SU-DHL-6 (cell line): ENCODE measurements around the gene SLC6A2.

Experiments used
- H2AFZ ChIP-seq: fragments of 200-600 bp; sonication (generic); 2 replicates; pipeline ENCODE4 v1.6.1; 2014; ENCODE audit warnings: low read depth, mild to moderate bottlenecking, moderate library complexity, mixed read lengths, antibody characterized with exemption, low read length; ENCODE audit not compliant: severe bottlenecking
- H3F3A ChIP-seq: fragments of 200-600 bp; shearing (Covaris generic); 2 replicates; pipeline ENCODE4 v1.6.0; 2016; ENCODE audit warnings: antibody characterized with exemption, mild to moderate bottlenecking; ENCODE audit not compliant: insufficient read depth
- H3K27ac ChIP-seq: fragments of 200-600 bp; sonication (generic); 2 replicates; pipeline ENCODE4 v1.5.1; 2016; ENCODE audit warnings: low read depth, mild to moderate bottlenecking, low read length, moderate library complexity, mixed read lengths
- H3K27me3 ChIP-seq: fragments of 200-600 bp; sonication (generic), shearing (Covaris generic); 2 replicates; pipeline ENCODE4 v1.6.0; 2014; ENCODE audit warnings: mild to moderate bottlenecking, low read length
- H3K36me3 ChIP-seq: fragments of 200-600 bp; sonication (generic); 2 replicates; pipeline ENCODE4 v1.6.1; 2014; ENCODE audit warnings: mild to moderate bottlenecking, low read length, mixed read lengths
- H3K4me2 ChIP-seq: fragments of 300-600, 200-600 bp; shearing (Covaris generic), sonication (generic); 2 replicates; pipeline ENCODE4 v1.6.0; 2014; ENCODE audit warnings: low read length, low read depth, mild to moderate bottlenecking; ENCODE audit not compliant: poor library complexity, severe bottlenecking
- H3K4me3 ChIP-seq: fragments of 200-600 bp; sonication (generic); 2 replicates; pipeline ENCODE4 v1.5.1; 2014; ENCODE audit warnings: antibody characterized with exemption, low read length, mild to moderate bottlenecking, mixed read lengths; ENCODE audit not compliant: insufficient read depth, poor library complexity, severe bottlenecking
- H3K79me2 ChIP-seq: fragments of 200-600 bp; sonication (generic); 2 replicates; pipeline ENCODE4 v1.6.1; 2014; ENCODE audit warnings: mild to moderate bottlenecking, low read length, moderate library complexity; ENCODE audit not compliant: insufficient read depth
- H3K9ac ChIP-seq: fragments of 200-600 bp; sonication (generic); 2 replicates; pipeline ENCODE4 v1.7.0; 2014; ENCODE audit warnings: mild to moderate bottlenecking, low read length
- H3K9me2 ChIP-seq: fragments of 200-600 bp; sonication (generic); replicated peaks from 2 replicates; pipeline ENCODE4 v1.6.1; 2014; ENCODE audit warnings: low read length; ENCODE audit not compliant: insufficient read depth
- H3K9me3 ChIP-seq: fragments of 200-600 bp; sonication (generic); 2 replicates; pipeline ENCODE4 v1.6.1; 2014; ENCODE audit warnings: low read length, mixed read lengths; ENCODE audit not compliant: insufficient read depth
- H4K20me1 ChIP-seq: fragments of 200-600 bp; sonication (generic); 2 replicates; pipeline ENCODE4 v1.6.1; 2014; ENCODE audit warnings: low read depth, mild to moderate bottlenecking, antibody characterized with exemption, low read length, moderate library complexity, mixed read lengths
- CTCF ChIP-seq: fragments of 200-600 bp; sonication (generic); IDR thresholded peaks from one replicate; pipeline ENCODE4 v1.5.1; 2017; ENCODE audit warnings: antibody characterized with exemption, mild to moderate bottlenecking, low read length, moderate library complexity; ENCODE audit not compliant: insufficient read depth, poor library complexity, severe bottlenecking
- EZH2phosphoT487 ChIP-seq: fragments of 200-600 bp; sonication (generic), shearing (Covaris generic); conservative IDR thresholded peaks from 2 replicates; pipeline ENCODE4 v1.6.1; 2018; ENCODE audit warnings: mild to moderate bottlenecking, antibody characterized with exemption, low read length, moderate library complexity, mixed read lengths

Gene SLC6A2

GRCh38 chr16:55685973-55686372 lies 30.2 kb downstream of the SLC6A2 start:
- no peaks in the 10 kb centered on the region for H3K36me3 ChIP-seq
- H4K20me1 ChIP-seq, result no peaks in the 10 kb centered on the region
- no peaks in the 10 kb centered on the region for H3K27me3 ChIP-seq
- no peaks in the 10 kb centered on the region for H3K79me2 ChIP-seq
- H2AFZ ChIP-seq, result no peak overlapping the region
- no peak overlapping the region for H3K4me3 ChIP-seq
- H3K9me2 ChIP-seq, result no peaks in the 10 kb centered on the region
- no peaks in the 10 kb centered on the region for H3F3A ChIP-seq
- no peak overlapping the region for H3K27ac ChIP-seq
- H3K9me3 ChIP-seq, result no peaks in the 10 kb centered on the region
- no peak overlapping the region for H3K4me2 ChIP-seq
- no peak overlapping the region for H3K9ac ChIP-seq
- TF ChIP-seq CTCF (no peak), EZH2phosphoT487 (no peak)

GRCh38 chr16:55686671-55687070 lies 30.9 kb downstream of the SLC6A2 start:
- H3K4me2 ChIP-seq, result no peak overlapping the region
- H3K27me3 ChIP-seq, result no peaks in the 10 kb centered on the region
- H3K9me3 ChIP-seq, result no peaks in the 10 kb centered on the region
- no peaks in the 10 kb centered on the region for H3F3A ChIP-seq
- no peak overlapping the region for H3K9ac ChIP-seq
- H3K4me3 ChIP-seq, result no peak overlapping the region
- no peak overlapping the region for H3K27ac ChIP-seq
- H3K79me2 ChIP-seq, result no peaks in the 10 kb centered on the region
- H2AFZ ChIP-seq, result no peak overlapping the region
- TF ChIP-seq CTCF, result no peak
- no peak for TF ChIP-seq EZH2phosphoT487
- H4K20me1 ChIP-seq, result no peaks in the 10 kb centered on the region
- no peaks in the 10 kb centered on the region for H3K36me3 ChIP-seq
- no peaks in the 10 kb centered on the region for H3K9me2 ChIP-seq

- H3K79me2 ChIP-seq, result no peaks in the 10 kb centered on the region
- H3F3A ChIP-seq, result no peaks in the 10 kb centered on the region
- no peaks in the 10 kb centered on the region for H3K27me3 ChIP-seq
- TF ChIP-seq CTCF, result no peak
- TF ChIP-seq EZH2phosphoT487, result no peak
- H3K9me3 ChIP-seq, result no peaks in the 10 kb centered on the region
- H3K9me2 ChIP-seq, result no peaks in the 10 kb centered on the region
- no peak overlapping the region for H2AFZ ChIP-seq
- H3K9ac ChIP-seq, result no peak overlapping the region
- H3K4me3 ChIP-seq, result no peak overlapping the region
- no peaks in the 10 kb centered on the region for H4K20me1 ChIP-seq
- no peak overlapping the region for H3K4me2 ChIP-seq
- H3K36me3 ChIP-seq, result no peaks in the 10 kb centered on the region
- H3K27ac ChIP-seq, result no peak overlapping the region
Measured at GRCh38 chr16:55687802-55688201, 32.0 kb downstream of the SLC6A2 start.
